Sigmoid colon (tissue), 4 donors: ENCODE results near the gene DCHS2.

Experiments
- EP300 ChIP-seq, 4 donors: sonication (generic); formaldehyde crosslinking; IDR thresholded peaks; one replicate each; pipeline ENCODE4 v1.6.1; 2017; ENCODE audit warnings: antibody characterized with exemption in 4 of 4
- POLR2AphosphoS5 ChIP-seq, 4 donors: sonication (generic); formaldehyde crosslinking; IDR thresholded peaks; one replicate each; pipeline ENCODE4 v1.6.1; 2017; ENCODE audit warnings: antibody characterized with exemption in 4 of 4
- TF ChIP-seq, protein P1 (sequence below), 4 experiments: fragments of 450-650 bp in 3 of 4; fragments of 200-600 bp in 1 of 4; IDR thresholded peaks; one replicate each; pipeline ENCODE4 v1.5.1; 2016 to 2019; ENCODE audit warnings: antibody characterized with exemption in 4 of 4, mild to moderate bottlenecking in 3 of 4, moderate library complexity in 2 of 4

DNA sequence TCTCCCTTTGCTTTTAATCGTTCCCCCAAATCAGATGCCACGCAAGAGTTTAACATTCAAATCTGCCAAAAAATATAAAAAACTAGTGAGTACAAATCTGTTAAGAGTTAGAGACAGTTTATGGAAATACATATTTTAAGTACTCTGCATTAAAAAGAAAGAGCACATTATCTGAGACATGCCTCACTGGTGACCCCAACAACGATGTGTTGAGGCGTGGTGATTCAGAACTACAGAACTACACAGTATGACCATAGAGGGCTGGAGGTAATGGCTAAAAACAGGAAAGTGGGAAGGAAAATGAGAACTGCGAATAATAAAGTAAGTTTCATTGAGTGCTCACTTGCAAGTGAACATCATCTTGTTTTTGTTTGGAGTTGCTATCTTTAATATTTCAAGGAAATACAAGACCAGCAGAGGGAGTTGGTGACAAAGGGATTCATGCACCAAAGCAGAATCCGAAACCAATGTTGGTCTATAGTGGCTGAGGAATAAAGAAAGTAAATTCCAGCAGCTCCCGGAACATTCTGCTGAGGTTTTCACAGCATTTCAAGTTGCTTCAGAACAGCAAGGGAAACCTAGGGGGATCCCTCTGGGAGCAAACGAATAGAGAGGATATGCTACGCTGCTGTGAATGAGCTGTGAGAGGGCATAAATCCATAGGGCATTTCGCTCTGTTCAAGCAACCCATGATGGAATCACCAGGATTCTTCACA, 92.2 kb downstream of the DCHS2 start:
- TF ChIP-seq, protein P1, sequence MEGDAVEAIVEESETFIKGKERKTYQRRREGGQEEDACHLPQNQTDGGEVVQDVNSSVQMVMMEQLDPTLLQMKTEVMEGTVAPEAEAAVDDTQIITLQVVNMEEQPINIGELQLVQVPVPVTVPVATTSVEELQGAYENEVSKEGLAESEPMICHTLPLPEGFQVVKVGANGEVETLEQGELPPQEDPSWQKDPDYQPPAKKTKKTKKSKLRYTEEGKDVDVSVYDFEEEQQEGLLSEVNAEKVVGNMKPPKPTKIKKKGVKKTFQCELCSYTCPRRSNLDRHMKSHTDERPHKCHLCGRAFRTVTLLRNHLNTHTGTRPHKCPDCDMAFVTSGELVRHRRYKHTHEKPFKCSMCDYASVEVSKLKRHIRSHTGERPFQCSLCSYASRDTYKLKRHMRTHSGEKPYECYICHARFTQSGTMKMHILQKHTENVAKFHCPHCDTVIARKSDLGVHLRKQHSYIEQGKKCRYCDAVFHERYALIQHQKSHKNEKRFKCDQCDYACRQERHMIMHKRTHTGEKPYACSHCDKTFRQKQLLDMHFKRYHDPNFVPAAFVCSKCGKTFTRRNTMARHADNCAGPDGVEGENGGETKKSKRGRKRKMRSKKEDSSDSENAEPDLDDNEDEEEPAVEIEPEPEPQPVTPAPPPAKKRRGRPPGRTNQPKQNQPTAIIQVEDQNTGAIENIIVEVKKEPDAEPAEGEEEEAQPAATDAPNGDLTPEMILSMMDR (IDR thresholded peaks at IDR 0.05): peak; percentile 48 to 60 (median 54)
- no peak for TF ChIP-seq EP300 (IDR thresholded peaks at IDR 0.05)
- no peak for TF ChIP-seq POLR2AphosphoS5 (IDR thresholded peaks at IDR 0.05)
